ENCODE results near the gene CHSY1.

DNA sequence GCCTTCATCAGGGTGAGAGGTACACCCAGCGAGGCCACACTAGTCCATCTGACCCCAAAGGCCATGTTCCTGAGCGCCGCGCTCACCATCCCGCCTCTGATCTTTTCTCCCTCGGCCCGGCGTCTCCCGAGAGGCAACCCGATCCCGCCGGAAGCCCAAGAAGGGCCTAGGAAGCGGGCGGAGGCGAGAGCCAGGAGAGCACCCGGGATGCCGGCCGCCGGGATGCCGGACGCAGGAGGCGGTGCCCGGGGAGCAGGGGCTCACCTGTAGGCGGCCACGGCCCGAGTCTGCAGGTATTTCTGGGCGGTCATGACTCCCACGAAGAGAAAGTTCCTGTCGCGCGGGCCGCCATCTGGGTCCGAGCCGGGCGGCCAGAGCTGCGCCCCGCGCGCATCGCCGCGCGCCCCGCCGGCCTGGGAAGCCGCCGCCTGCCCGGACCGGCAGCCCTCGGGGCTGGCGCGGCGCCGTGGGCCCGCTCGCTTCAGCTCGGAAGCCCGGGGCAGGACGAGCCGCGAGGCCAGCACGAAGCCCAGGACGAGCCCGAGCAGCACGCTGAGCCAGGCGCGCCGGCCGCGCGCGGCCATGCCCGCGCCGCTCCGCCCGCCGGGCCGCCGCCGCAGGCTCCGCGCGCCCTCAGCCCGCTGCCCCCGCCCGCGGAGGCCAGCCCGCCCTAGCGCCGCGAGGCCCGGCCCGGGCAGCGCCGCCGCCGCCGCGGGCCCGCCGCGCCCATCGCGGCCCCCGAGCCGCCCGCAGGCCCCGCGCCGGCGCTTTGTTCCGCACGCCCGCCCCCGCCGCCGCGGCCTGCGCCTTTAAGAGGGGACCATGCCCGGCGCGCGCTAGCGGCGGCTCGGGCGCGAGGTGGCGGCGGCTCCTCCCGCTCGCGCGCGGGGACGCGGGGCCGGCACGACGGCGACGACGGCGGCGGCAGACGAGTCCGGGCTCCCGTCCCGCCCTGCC, 697 bp downstream of the CHSY1 start:
- TF ChIP-seq CTCF (conservative IDR thresholded peaks at IDR 0.05; ENCODE audit: low read length) (no peak), EZH2phosphoT487 (IDR thresholded peaks at IDR 0.05; ENCODE audit: borderline replicate concordance) (no peak)
